ENCODE measurements around the gene GDI1. TPM values are rescaled to one million over a fixed set of nuclear protein-coding genes. Genes with fewer than 3 reads are reported as not detected.

The GDI1 gene
- total and polyA plus RNA-seq, 9 of the 15 experiments (the other 6 are each of a cell fraction or from before 2014, with no cell fraction given): 0.97 to 82.6 (median 37.5) TPM

- TF ChIP-seq JUN (IDR thresholded peaks at IDR 0.05; ENCODE audit: borderline replicate concordance, low read depth, low read length): no peak
- no peak for TF ChIP-seq JUN (CRISPR knock-in tag; IDR thresholded peaks at IDR 0.05; ENCODE audit: borderline replicate concordance)
- TF ChIP-seq KAT7 (CRISPR knock-in tag; IDR thresholded peaks at IDR 0.05; ENCODE audit: borderline replicate concordance): no peak
- no peak for TF ChIP-seq KAT8 (IDR thresholded peaks at IDR 0.05; ENCODE audit: low read depth)
- TF ChIP-seq ZNF785 (CRISPR knock-in tag; IDR thresholded peaks at IDR 0.05): no peak
- no peak for TF ChIP-seq NFIX (CRISPR knock-in tag; IDR thresholded peaks at IDR 0.05; ENCODE audit: low read depth)
- TF ChIP-seq CREM (IDR thresholded peaks at IDR 0.05; ENCODE audit: low read depth): peak; percentile 9; the same call in 1 of the 2 replicates
- no peak for TF ChIP-seq ZNF146 (CRISPR knock-in tag; IDR thresholded peaks at IDR 0.05; ENCODE audit: unreplicated experiment)
- TF ChIP-seq PHF8 (IDR thresholded peaks at IDR 0.05; ENCODE audit: borderline replicate concordance, low read length): peak; percentile 39; the same call in 1 of the 2 replicates
- no peak for TF ChIP-seq BRF2 (IDR thresholded peaks at IDR 0.05; ENCODE audit: borderline replicate concordance, insufficient read depth, insufficient read length)
- TF ChIP-seq PRPF4 (IDR thresholded peaks at IDR 0.05; ENCODE audit: insufficient read depth, low read depth, low read length, poor library complexity, severe bottlenecking): no peak
- no peak for TF ChIP-seq MTF1 (CRISPR knock-in tag; IDR thresholded peaks at IDR 0.05; ENCODE audit: borderline replicate concordance)
- no peak for TF ChIP-seq WHSC1 (IDR thresholded peaks at IDR 0.05; ENCODE audit: low read length)
- no peak for TF ChIP-seq SRF (CRISPR knock-in tag; IDR thresholded peaks at IDR 0.05)
- no peak for TF ChIP-seq TAF9B (IDR thresholded peaks at IDR 0.05; ENCODE audit: partially characterized antibody)
- no peak for TF ChIP-seq RBBP5 (IDR thresholded peaks at IDR 0.05; ENCODE audit: borderline replicate concordance, insufficient read depth, low read length, poor library complexity, severe bottlenecking)
- no peak for TF ChIP-seq SIRT6 (IDR thresholded peaks at IDR 0.05; ENCODE audit: low read depth, low read length)
- TF ChIP-seq TFAP4 (CRISPR knock-in tag; IDR thresholded peaks at IDR 0.05; ENCODE audit: borderline replicate concordance): no peak; the same call in none of the 2 replicates
- no peak for TF ChIP-seq ZNF24 (IDR thresholded peaks at IDR 0.05)
- no peak for TF ChIP-seq ZNF77 (CRISPR knock-in tag; IDR thresholded peaks at IDR 0.05)
- TF ChIP-seq EWSR1 (IDR thresholded peaks at IDR 0.05; ENCODE audit: borderline replicate concordance, low read depth, partially characterized antibody): no peak
- TF ChIP-seq RFX7 (CRISPR knock-in tag; IDR thresholded peaks at IDR 0.05): no peak
- TF ChIP-seq ZNF408 (CRISPR knock-in tag; IDR thresholded peaks at IDR 0.05; ENCODE audit: low read depth): no peak
- TF ChIP-seq CBFA2T3 (IDR thresholded peaks at IDR 0.05): 0 out of 2 replicates have a peak, but pooled peaks have one; percentile 2
- TF ChIP-seq ELK3 (CRISPR knock-in tag; IDR thresholded peaks at IDR 0.05): no peak
- no peak for TF ChIP-seq ELF4 (CRISPR knock-in tag; IDR thresholded peaks at IDR 0.05)
Observed at GRCh38 chrX:154396973-154397887, 39.7 kb upstream of the GDI1 start (continued).
